IMR-90 (cell line): ENCODE data around the gene NAA11. TPM values are rescaled to one million over a fixed set of nuclear protein-coding genes. Genes with fewer than 3 reads are reported as not detected.

Experiments used
- ATAC-seq: fragments of 200-7000 bp; cut with Tn5 transposase; 2 replicates; pipeline ENCODE4 v1.9.1; 2020; ENCODE audit warnings: low read depth, mild to moderate bottlenecking, moderate library complexity
- BruUV-seq: library from RNA; stranded (reverse); fragments of 400-500 nt; replicated peaks from 2 replicates; lab custom pipeline; 2021; lab: Mats Ljungman, UMichigan
- CTCF ChIA-PET: fragments of 300-600 bp; formaldehyde crosslinking; extraction: SDS; loops from one replicate; lab custom pipeline; 2021; ENCODE audit warnings: antibody characterized with exemption; lab: Yijun Ruan, JAX
- POLR2A ChIA-PET: fragments of 300-600 bp; sonication (Branson Sonifier 250); formaldehyde crosslinking; loops from one replicate; lab custom pipeline; 2022; ENCODE audit warnings: antibody characterized with exemption; ENCODE audit not compliant: unreplicated experiment; lab: Charles Lee
- DNase-seq: peaks from one replicate; pipeline ENCODE4 v3.0.0; 2013
- H2AFZ ChIP-seq: replicated peaks from 2 replicates; pipeline ENCODE3; 2013; ENCODE audit warnings: low read length, mild to moderate bottlenecking; ENCODE audit not compliant: poor library complexity
- H2AK5ac ChIP-seq: 2 replicates; pipeline ENCODE4 v1.6.1; 2013; ENCODE audit warnings: low read depth, low read length, inconsistent platforms
- H2AK9ac ChIP-seq: replicated peaks from 2 replicates; pipeline ENCODE3; 2013; ENCODE audit warnings: mild to moderate bottlenecking, low read depth, low read length, moderate library complexity; ENCODE audit not compliant: poor library complexity
- H2BK120ac ChIP-seq: 2 replicates; pipeline ENCODE4 v1.6.1; 2013; ENCODE audit warnings: low read depth, low read length, inconsistent platforms
- H2BK15ac ChIP-seq: 3 replicates; pipeline ENCODE4 v1.6.1; 2013; ENCODE audit warnings: low read depth, low read length, inconsistent platforms
- H2BK20ac ChIP-seq: 2 replicates; pipeline ENCODE4 v1.6.1; 2013; ENCODE audit warnings: low read depth, mild to moderate bottlenecking, inconsistent platforms, low read length, moderate library complexity
- H2BK5ac ChIP-seq: 2 replicates; pipeline ENCODE4 v1.6.1; 2013; ENCODE audit warnings: mild to moderate bottlenecking, low read depth, low read length, inconsistent platforms; ENCODE audit not compliant: poor library complexity, severe bottlenecking
- H3K14ac ChIP-seq: replicated peaks from 2 replicates; pipeline ENCODE4 v1.6.1; 2013; ENCODE audit warnings: low read depth, low read length, inconsistent platforms
- H3K18ac ChIP-seq: 2 replicates; pipeline ENCODE4 v1.6.1; 2013; ENCODE audit warnings: low read depth, low read length, control low read depth
- H3K23ac ChIP-seq: 2 replicates; pipeline ENCODE4 v1.6.1; 2013; ENCODE audit warnings: low read depth, low read length, inconsistent platforms
- H3K27ac ChIP-seq: 2 replicates; pipeline ENCODE4 v1.5.1; 2013; ENCODE audit warnings: mild to moderate bottlenecking, control low read depth, low read length; ENCODE audit not compliant: insufficient read depth
- H3K27me3 ChIP-seq: 2 replicates; pipeline ENCODE4 v1.6.1; 2013; ENCODE audit warnings: low read length; ENCODE audit not compliant: control insufficient read depth, insufficient read depth
- H3K36me3 ChIP-seq: 2 replicates; pipeline ENCODE4 v1.6.1; 2013; ENCODE audit warnings: low read length, mixed read lengths; ENCODE audit not compliant: control insufficient read depth, insufficient read depth
- H3K4ac ChIP-seq: 2 replicates; pipeline ENCODE4 v1.6.1; 2013; ENCODE audit warnings: low read depth, low read length, inconsistent platforms
- H3K4me1 ChIP-seq: 2 replicates; pipeline ENCODE4 v1.6.1; 2013; ENCODE audit warnings: low read length, mixed read lengths; ENCODE audit not compliant: control insufficient read depth, insufficient read depth
- H3K4me2 ChIP-seq: 2 replicates; pipeline ENCODE4 v1.6.1; 2013; ENCODE audit warnings: low read depth, mild to moderate bottlenecking, control low read depth, low read length, moderate library complexity
- H3K4me3 ChIP-seq: 2 replicates; pipeline ENCODE4 v1.5.1; 2013; ENCODE audit warnings: low read depth, mild to moderate bottlenecking, control low read depth, low read length, moderate library complexity; ENCODE audit not compliant: insufficient read depth
- H3K56ac ChIP-seq: 2 replicates; pipeline ENCODE4 v1.6.1; 2013; ENCODE audit warnings: low read length, inconsistent platforms; ENCODE audit not compliant: insufficient read depth; ENCODE audit errors: extremely low read depth
- H3K79me1 ChIP-seq, 2 experiments: 2 replicates each; pipeline ENCODE4 v1.6.1; 2013; ENCODE audit warnings: low read length in 2 of 2, inconsistent platforms in 1 of 2, low read depth in 1 of 2
- H3K9ac ChIP-seq: 2 replicates; pipeline ENCODE4 v1.6.1; 2013; ENCODE audit warnings: low read depth, low read length, control low read depth
- H3K9me1 ChIP-seq: 2 replicates; pipeline ENCODE4 v1.6.1; 2013; ENCODE audit warnings: low read length, inconsistent platforms; ENCODE audit not compliant: insufficient read depth
- H3K9me3 ChIP-seq: 2 replicates; pipeline ENCODE4 v1.6.1; 2013; ENCODE audit warnings: low read length; ENCODE audit not compliant: control insufficient read depth, insufficient read depth
- H4K20me1 ChIP-seq: 2 replicates; pipeline ENCODE4 v1.6.1; 2013; ENCODE audit warnings: low read length, inconsistent platforms; ENCODE audit not compliant: insufficient read depth
- H4K5ac ChIP-seq: 2 replicates; pipeline ENCODE4 v1.6.1; 2013; ENCODE audit warnings: mild to moderate bottlenecking, low read depth, low read length, control low read depth
- H4K8ac ChIP-seq, 2 experiments: 2 replicates each; pipeline ENCODE4 v1.6.1; 2013; ENCODE audit warnings: low read depth in 2 of 2, low read length in 2 of 2, control low read depth in 1 of 2, inconsistent platforms in 1 of 2
- H4K91ac ChIP-seq: 2 replicates; pipeline ENCODE4 v1.6.1; 2013; ENCODE audit warnings: low read depth, low read length, inconsistent platforms; ENCODE audit not compliant: insufficient read depth
- ELK1 ChIP-seq: fragments of 150-350 bp; IDR thresholded peaks from 2 replicates; pipeline ENCODE4 v1.6.1; 2016; ENCODE audit warnings: low read depth, mild to moderate bottlenecking, low read length, moderate library complexity, borderline replicate concordance
- FOS ChIP-seq: fragments of 150-350 bp; IDR thresholded peaks from 2 replicates; pipeline ENCODE4 v1.6.1; 2016; ENCODE audit warnings: low read depth, low read length
- SMC3 ChIP-seq: fragments of 150-350 bp; IDR thresholded peaks from 2 replicates; pipeline ENCODE4 v1.6.1; 2016; ENCODE audit warnings: low read depth, mild to moderate bottlenecking, antibody characterized with exemption, low read length, moderate library complexity
- WGBS, 2 experiments: methylation state at CpG; one replicate each; pipeline versions ENCODE4 v1.1.5 to v1.1.7; 2013; ENCODE audit warnings: missing lambda C conversion rate in 2 of 2; ENCODE audit not compliant: insufficient read length in 1 of 2; ENCODE audit errors: extremely low coverage in 2 of 2; 5-methylcytosine and 5-hydroxymethylcytosine counted together
- dilution Hi-C: fragments of 300-500 bp; cut with HindIII; formaldehyde crosslinking; loops from one replicate; pipeline ENCODE4 v1.14.3; 2018; ENCODE audit warnings: low sequenced_read_pairs; ENCODE audit not compliant: unreplicated experiment
- in situ Hi-C: fragments of 300-500 bp; cut with MboI; formaldehyde crosslinking; loops from 3 replicates; pipeline ENCODE4 v1.14.3; 2019; ENCODE audit warnings: low sequenced_read_pairs, inconsistent platforms, mixed read lengths
- intact Hi-C: fragments of 100-400 bp; cut with micrococcal nuclease; formaldehyde crosslinking; loops from 2 replicates; pipeline ENCODE4 v1.10.0; 2022
- polyA plus RNA-seq, 3 experiments: library from polyadenylated mRNA; depleted of rRNA; stranded (reverse); fragments of >200 nt; gene quantifications; 2 replicates each; pipeline ENCODE4 v1.2.3, GENCODE V29; 2012; ENCODE audit warnings: low replicate concordance in 1 of 3
- total RNA-seq: library from RNA; depleted of rRNA; stranded (reverse); fragments of >200 nt; gene quantifications from 2 replicates; pipeline ENCODE4 v1.2.3, GENCODE V29; 2012

NAA11 gene
- total and polyA plus RNA-seq, 2 of the 4 experiments (the other 2 are of a cell fraction): not detected

DNA sequence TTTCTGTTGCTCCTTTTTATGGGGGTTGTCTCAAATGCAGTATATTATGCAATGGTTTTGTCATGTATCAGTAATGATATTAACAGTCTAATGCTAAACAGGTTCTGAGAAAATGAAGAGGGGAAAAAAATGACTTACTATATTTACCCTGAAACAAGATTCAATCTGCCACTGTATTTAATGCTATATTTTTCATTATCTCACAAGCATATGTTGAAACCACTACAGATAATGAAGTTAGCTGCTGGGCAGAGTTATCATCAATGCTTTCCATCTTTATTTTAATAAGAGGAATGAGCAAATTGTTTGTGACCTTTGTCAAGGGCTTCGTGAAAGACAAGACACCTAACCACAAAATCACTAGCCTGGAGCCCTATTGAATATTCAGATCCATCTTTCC is 32.6 kb upstream of the NAA11 start:
- H3K9ac ChIP-seq: no peak overlapping the region
- no peak overlapping the region for H3K4me3 ChIP-seq
- no peaks in the 10 kb centered on the region for H3K9me3 ChIP-seq
- DNase-seq (no peak), ATAC-seq (no peak)
- no peak overlapping the region for H4K91ac ChIP-seq
- no peak overlapping the region for H3K4ac ChIP-seq
- no peak for TF ChIP-seq ELK1
- no peak for TF ChIP-seq SMC3
- no peak for TF ChIP-seq FOS
- no CpG with 5 or more reads among the region's 1 CpG for WGBS, 2 experiments
- H3K18ac ChIP-seq: no peak overlapping the region
- BruUV-seq: no TSS peak
- intact Hi-C loops: no loop called here
- no peak overlapping the region for H4K8ac ChIP-seq
- no peak overlapping the region for H4K5ac ChIP-seq
- dilution Hi-C loops: no loop called here
- H2AK9ac ChIP-seq: no peak overlapping the region
- in situ Hi-C loops: no loop called here
- H3K4me1 ChIP-seq: no peaks in the 10 kb centered on the region
- no peaks in the 10 kb centered on the region for H3K36me3 ChIP-seq
- no peak overlapping the region for H3K14ac ChIP-seq
- H2BK120ac ChIP-seq: no peak overlapping the region
- no peak overlapping the region for H2AFZ ChIP-seq
- H3K27ac ChIP-seq: no peak overlapping the region
- H2AK5ac ChIP-seq: no peak overlapping the region
- H3K9me1 ChIP-seq: no peaks in the 10 kb centered on the region
- H3K27me3 ChIP-seq: no peaks in the 10 kb centered on the region
- ChIA-PET POLR2A (no interaction called here), CTCF (no interaction called here)
- H2BK20ac ChIP-seq: no peak overlapping the region
- H2BK15ac ChIP-seq: no peak overlapping the region
- no peak overlapping the region for H3K4me2 ChIP-seq
- no peak overlapping the region for H2BK5ac ChIP-seq
- no peaks in the 10 kb centered on the region for H3K79me1 ChIP-seq
- no peaks in the 10 kb centered on the region for H4K20me1 ChIP-seq
- H3K23ac ChIP-seq: no peak overlapping the region
- H3K56ac ChIP-seq: no peak overlapping the region
